Measurements from ENCODE around the gene PLCB3.
A peak's percentile ranks its signal among the peaks of the same experiment; 100 is the strongest.

PLCB3 gene

DNA sequence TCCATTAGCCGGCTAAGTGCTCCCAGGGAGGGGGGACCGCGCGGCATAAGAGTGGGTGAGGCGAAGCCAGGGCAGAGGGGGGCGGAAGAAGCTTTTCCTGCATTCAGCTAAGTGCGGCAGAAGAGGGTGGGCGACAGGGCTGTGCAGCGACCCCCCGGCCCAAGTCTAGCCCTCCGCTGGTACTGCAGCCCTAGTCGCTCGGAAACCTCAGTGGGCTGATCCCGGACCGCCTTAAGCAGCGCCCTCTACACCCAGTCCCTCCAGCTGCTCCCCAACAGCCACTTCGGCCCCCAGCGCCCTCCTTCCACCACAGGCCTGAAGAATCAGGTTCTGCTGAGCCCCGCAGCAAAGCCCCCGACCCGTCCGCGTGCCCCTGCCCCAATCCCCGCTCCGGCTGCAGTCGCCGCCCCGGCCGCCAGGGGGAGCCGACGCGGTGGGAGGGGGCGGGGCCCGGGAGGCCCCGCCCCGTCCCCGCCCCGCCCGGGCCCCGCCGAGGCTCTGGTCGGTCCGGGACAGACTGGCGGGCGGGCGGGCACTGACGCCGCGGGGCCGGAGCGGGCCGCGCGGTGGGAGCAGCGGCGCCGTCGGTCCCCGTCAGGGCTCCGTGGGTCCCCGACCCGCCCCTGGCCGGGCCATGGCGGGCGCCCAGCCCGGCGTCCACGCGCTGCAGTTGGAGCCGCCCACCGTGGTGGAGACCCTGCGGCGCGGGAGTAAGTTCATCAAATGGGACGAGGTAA, at the start of gene PLCB3:
Gene PLCB3, plus strand, starts transcription at position 515 of the 737 bp plus-strand sequence. Its CDS starts 120 bp downstream, at position 635.
- Mint-ChIP-seq H3K27ac (no peak within 1 kb of the TSS), H3K4me1 (peaks cover 7% of the 10 kb centered on the region), H3K27me3 (no peaks in the 10 kb centered on the region), H3K9me3 (no peaks in the 10 kb centered on the region), H3K4me3 (peak within 1 kb of the TSS; percentile 85), H3K36me3 (no peaks in the 10 kb centered on the region)

DNA sequence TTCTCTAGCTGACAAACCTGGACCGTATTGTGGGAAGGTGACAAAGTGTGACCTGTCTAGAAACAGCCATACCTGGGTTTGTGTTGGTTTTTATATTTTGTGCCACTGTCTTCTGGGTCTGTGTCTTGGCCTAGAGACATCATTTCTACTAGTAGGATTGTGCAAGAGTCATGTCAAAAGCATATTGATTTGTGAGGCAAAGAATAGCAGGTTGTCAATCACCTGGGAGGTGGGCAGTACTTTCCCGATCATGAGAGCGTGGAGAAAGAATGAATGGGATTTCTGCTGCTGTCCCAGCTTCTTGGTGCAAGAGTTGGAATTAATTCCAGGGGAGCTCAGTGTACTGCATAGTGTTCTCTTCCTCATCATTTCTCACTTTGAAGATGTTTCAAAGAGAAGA, 49.8 kb upstream of the PLCB3 start:
- peaks cover 33% of the 10 kb centered on the region for H3K4me1 Mint-ChIP-seq

DNA sequence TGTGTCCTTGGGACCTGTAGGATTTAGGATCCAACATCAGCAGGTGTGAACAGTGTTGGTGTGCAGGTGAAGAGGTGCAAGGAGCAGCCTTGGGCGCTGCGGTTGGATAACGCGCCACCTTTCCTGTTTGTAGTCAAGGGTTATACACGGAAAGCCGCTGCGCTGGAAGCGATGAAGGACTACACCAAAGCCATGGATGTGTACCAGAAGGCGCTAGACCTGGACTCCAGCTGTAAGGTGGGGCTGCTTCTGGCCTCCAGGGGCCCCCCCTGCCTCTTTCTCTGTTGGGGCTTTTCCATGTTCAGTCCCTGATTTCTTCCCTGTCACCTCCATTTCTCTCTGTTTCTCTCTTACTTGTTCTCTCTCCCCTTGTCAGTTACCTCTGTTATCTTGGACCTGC, 48.3 kb upstream of the PLCB3 start:
- H3K27ac Mint-ChIP-seq = no peak overlapping the region
- no peaks in the 10 kb centered on the region for H3K9me3 Mint-ChIP-seq

More for the DNA sequence above, 49.8 kb upstream of the PLCB3 start:
- peaks cover 20% of the 10 kb centered on the region for H3K36me3 Mint-ChIP-seq
- H3K27me3 Mint-ChIP-seq = no peaks in the 10 kb centered on the region
- no peak overlapping the region for H3K4me3 Mint-ChIP-seq
- H3K9me3 Mint-ChIP-seq = no peaks in the 10 kb centered on the region
- H3K27ac Mint-ChIP-seq = no peak overlapping the region

GRCh38 chr11:64203421-64204079, 47.8 kb upstream of the PLCB3 start:
- Mint-ChIP-seq H3K4me3 (peak overlapping the region; percentile 11), H3K9me3 (no peaks in the 10 kb centered on the region), H3K27me3 (no peaks in the 10 kb centered on the region), H3K36me3 (peaks cover 18% of the 10 kb centered on the region), H3K4me1 (peaks cover 26% of the 10 kb centered on the region), H3K27ac (peak overlapping the region; percentile 23)

More for the DNA sequence above, 48.3 kb upstream of the PLCB3 start:
- Mint-ChIP-seq H3K27me3 (no peaks in the 10 kb centered on the region), H3K36me3 (peaks cover 18% of the 10 kb centered on the region), H3K4me3 (no peak overlapping the region), H3K4me1 (peaks cover 26% of the 10 kb centered on the region)

- Mint-ChIP-seq H3K36me3 (peaks cover 18% of the 10 kb centered on the region), H3K4me3 (no peak overlapping the region), H3K27ac (peak overlapping the region; percentile 17)
Observed at GRCh38 chr11:64204080-64204440, 47.3 kb upstream of the PLCB3 start.

GRCh38 chr11:64204464-64204989, 46.8 kb upstream of the PLCB3 start:
- Mint-ChIP-seq H3K36me3 (peaks cover 19% of the 10 kb centered on the region), H3K27ac (peak overlapping the region; percentile 92), H3K4me1 (peaks cover 32% of the 10 kb centered on the region), H3K27me3 (no peaks in the 10 kb centered on the region), H3K9me3 (no peaks in the 10 kb centered on the region), H3K4me3 (peak overlapping the region; percentile 78)

More at GRCh38 chr11:64204080-64204440, 47.3 kb upstream of the PLCB3 start:
- Mint-ChIP-seq H3K27me3 (no peaks in the 10 kb centered on the region), H3K4me1 (peaks cover 30% of the 10 kb centered on the region), H3K9me3 (no peaks in the 10 kb centered on the region)

DNA sequence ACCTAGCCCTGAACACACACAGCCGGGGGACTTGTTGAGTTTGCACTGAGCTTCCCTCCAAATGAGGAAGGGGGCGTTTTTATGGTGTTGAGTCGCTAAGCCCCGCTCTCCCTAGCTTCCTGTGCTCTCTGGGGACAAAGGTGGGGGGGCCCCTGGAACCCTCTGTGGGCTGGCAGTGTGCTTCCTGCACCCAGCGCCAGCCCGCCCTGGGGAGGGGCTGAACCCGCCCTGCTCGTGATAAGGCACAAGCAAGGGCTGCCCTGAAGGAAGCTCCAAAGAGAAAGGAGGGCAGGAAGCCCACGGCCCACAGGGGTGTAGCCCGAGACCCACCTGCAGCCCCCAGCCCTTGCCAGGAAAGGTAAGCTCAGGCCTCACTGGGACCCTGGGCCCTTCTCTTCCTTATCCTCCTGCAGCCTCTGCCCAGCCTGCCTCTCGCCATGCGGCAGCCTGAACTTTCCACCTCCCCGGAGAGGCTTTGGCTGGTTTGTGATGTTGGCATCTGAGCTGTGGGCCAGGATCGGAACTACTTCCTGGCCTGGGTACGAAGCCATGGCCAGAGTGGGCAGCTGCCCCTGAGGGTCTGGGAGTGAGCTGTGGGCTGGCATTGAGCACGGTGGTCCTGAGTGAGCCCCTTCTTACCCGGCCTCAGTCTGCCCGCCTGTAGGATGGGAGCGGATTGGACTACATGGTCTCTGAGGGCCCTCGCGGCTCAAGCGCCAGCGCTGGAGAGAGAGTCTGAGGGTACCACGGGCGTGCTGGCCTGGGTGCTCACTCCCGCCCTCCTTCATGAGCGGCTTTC, 44.7 kb upstream of the PLCB3 start, which contains the start of gene FERMT3:
Gene FERMT3, plus strand, starts transcription at position 265 of the 799 bp plus-strand sequence. CDS start 644 bp downstream, outside the sequence.
- Mint-ChIP-seq H3K27me3 (no peaks in the 10 kb centered on the region), H3K36me3 (peaks cover 19% of the 10 kb centered on the region), H3K4me3 (peak within 1 kb of the TSS; percentile 93), H3K9me3 (no peaks in the 10 kb centered on the region), H3K4me1 (peaks cover 35% of the 10 kb centered on the region), H3K27ac (peak within 1 kb of the TSS; percentile 94)

DNA sequence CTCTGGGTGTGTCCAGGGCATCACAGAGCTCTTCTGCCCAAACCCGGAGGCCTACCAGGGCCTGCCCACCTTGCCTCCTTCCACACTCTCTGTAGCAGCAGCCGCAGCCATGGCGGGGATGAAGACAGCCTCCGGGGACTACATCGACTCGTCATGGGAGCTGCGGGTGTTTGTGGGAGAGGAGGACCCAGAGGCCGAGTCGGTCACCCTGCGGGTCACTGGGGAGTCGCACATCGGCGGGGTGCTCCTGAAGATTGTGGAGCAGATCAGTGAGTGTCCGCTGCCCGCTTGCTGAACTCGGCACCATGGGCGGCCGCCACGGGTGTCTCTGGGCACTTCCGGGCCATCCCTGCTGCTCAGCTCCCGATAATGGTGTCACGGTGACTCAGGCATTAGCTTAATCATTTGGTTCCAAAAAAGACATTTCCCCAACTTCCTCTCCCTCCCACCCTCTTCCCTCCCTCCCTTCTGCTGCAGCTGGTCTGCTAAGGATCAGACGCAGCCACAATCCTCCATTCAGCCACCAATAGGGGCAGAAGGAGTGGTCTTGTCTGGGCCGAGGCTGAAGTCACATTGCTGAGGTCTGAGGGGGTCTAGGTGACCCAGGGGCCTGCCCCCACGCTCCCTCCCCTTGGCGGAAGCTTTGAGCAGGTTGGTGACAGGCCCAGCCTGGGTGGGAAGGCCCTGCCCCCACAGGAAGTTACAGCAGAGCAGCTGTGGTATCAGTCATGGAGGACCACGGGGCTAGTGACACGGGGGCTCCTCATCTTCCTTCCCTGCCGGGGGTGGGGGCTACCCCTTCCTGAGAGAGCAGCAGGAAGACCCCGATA, 43.9 kb upstream of the PLCB3 start:
- H3K27ac Mint-ChIP-seq = peak overlapping the region; percentile 94
- H3K4me3 Mint-ChIP-seq = peak overlapping the region; percentile 93
- H3K27me3 Mint-ChIP-seq = no peaks in the 10 kb centered on the region
- H3K4me1 Mint-ChIP-seq = peaks cover 39% of the 10 kb centered on the region
- no peaks in the 10 kb centered on the region for H3K9me3 Mint-ChIP-seq
- peaks cover 20% of the 10 kb centered on the region for H3K36me3 Mint-ChIP-seq

- Mint-ChIP-seq H3K4me1 (peaks cover 43% of the 10 kb centered on the region), H3K4me3 (peak overlapping the region; percentile 93), H3K27ac (peak overlapping the region; percentile 94), H3K36me3 (peaks cover 20% of the 10 kb centered on the region), H3K9me3 (no peaks in the 10 kb centered on the region), H3K27me3 (no peaks in the 10 kb centered on the region)
Observed at GRCh38 chr11:64208086-64208795, 43.1 kb upstream of the PLCB3 start.

DNA sequence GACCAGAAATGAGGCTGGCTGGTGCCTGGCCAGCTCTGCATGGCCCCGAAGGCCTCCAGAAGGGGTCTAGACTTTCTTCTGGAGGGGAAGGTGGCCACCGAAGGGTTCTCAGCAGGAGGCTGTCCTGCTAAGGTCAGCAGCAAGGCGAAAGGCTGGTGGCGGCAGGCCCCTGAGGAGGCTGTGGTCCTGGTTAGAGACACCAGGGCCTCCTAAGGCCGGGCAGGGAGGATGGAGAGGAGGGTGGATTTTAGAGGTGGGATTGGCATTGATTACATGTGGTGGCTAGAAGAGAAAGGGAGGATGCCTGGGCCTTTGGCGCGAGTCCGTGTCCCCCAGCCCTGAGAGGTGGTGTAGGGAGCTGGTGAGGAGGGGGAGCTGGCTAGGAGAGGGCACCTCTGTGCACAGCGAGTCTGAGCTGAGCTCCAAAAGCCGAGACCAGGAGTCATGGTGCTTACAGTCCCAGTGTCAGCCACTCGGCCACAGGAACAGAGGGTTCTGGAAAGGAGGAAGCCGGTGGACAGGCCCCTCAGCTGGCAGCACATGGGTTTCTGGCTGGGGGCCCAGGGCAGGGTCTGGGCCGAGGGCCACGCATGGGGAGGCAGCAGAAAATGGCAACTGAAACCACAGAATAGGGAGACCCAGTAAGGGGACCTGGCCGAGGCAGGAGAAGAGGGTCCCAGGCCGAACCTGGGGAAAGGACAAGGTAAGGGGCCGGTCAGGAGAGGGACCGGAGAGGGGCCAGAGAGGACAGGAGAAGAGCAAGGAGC, 42.4 kb upstream of the PLCB3 start:
- Mint-ChIP-seq H3K27me3 (no peaks in the 10 kb centered on the region), H3K36me3 (peaks cover 21% of the 10 kb centered on the region)

GRCh38 chr11:64209563-64209843, 41.8 kb upstream of the PLCB3 start:
- Mint-ChIP-seq H3K9me3 (no peaks in the 10 kb centered on the region), H3K4me3 (peak overlapping the region; percentile 4), H3K4me1 (peaks cover 36% of the 10 kb centered on the region), H3K36me3 (peaks cover 18% of the 10 kb centered on the region), H3K27me3 (no peaks in the 10 kb centered on the region), H3K27ac (peak overlapping the region; percentile 88)

More for the DNA sequence above, 42.4 kb upstream of the PLCB3 start:
- Mint-ChIP-seq H3K4me3 (peak overlapping the region; percentile 93), H3K9me3 (no peaks in the 10 kb centered on the region), H3K4me1 (peaks cover 41% of the 10 kb centered on the region), H3K27ac (peak overlapping the region; percentile 88)

- H3K4me1 Mint-ChIP-seq = peaks cover 38% of the 10 kb centered on the region
- no peaks in the 10 kb centered on the region for H3K9me3 Mint-ChIP-seq
- no peaks in the 10 kb centered on the region for H3K27me3 Mint-ChIP-seq
Observed at GRCh38 chr11:64210301-64211020, 40.9 kb upstream of the PLCB3 start.

GRCh38 chr11:64211181-64211872, 40.0 kb upstream of the PLCB3 start:
- Mint-ChIP-seq H3K4me3 (no peak overlapping the region), H3K9me3 (no peaks in the 10 kb centered on the region), H3K36me3 (peaks cover 20% of the 10 kb centered on the region), H3K27ac (peak overlapping the region; percentile 59), H3K27me3 (no peaks in the 10 kb centered on the region), H3K4me1 (peaks cover 32% of the 10 kb centered on the region)

More at GRCh38 chr11:64210301-64211020, 40.9 kb upstream of the PLCB3 start:
- no peak overlapping the region for H3K27ac Mint-ChIP-seq
- peaks cover 20% of the 10 kb centered on the region for H3K36me3 Mint-ChIP-seq
- no peak overlapping the region for H3K4me3 Mint-ChIP-seq
